Omental fat pad (tissue), 4 donors: ENCODE results near the gene PGS1. TPM values are rescaled to one million over a fixed set of nuclear protein-coding genes. Genes with fewer than 3 reads are reported as not detected.

Experiments
- ATAC-seq: fragments of 150-250 bp; one replicate; pipeline ENCODE4 v1.9.1; 2016; ENCODE audit warnings: mild to moderate bottlenecking, moderate library complexity; ENCODE audit not compliant: low FRiP score
- DNase-seq: peaks from one replicate; pipeline ENCODE4 v3.0.0-alpha.2; 2019; ENCODE audit warnings: low spot score
- CTCF ChIP-seq, 3 donors: fragments of 450-650 bp; IDR thresholded peaks; one replicate each; pipeline ENCODE4 v1.5.1; 2016 to 2017; ENCODE audit warnings: antibody characterized with exemption in 3 of 3, mild to moderate bottlenecking in 3 of 3, moderate library complexity in 2 of 3
- total RNA-seq, 4 donors: library from RNA; depleted of rRNA; stranded (reverse); fragments of >200 nt; gene quantifications; one replicate each; pipeline ENCODE4 v1.1.0, GENCODE V29; 2016

PGS1 gene
- total RNA-seq, 4 donors from 2014 or later: 25.8 to 97.2 (median 70.2) TPM

DNA sequence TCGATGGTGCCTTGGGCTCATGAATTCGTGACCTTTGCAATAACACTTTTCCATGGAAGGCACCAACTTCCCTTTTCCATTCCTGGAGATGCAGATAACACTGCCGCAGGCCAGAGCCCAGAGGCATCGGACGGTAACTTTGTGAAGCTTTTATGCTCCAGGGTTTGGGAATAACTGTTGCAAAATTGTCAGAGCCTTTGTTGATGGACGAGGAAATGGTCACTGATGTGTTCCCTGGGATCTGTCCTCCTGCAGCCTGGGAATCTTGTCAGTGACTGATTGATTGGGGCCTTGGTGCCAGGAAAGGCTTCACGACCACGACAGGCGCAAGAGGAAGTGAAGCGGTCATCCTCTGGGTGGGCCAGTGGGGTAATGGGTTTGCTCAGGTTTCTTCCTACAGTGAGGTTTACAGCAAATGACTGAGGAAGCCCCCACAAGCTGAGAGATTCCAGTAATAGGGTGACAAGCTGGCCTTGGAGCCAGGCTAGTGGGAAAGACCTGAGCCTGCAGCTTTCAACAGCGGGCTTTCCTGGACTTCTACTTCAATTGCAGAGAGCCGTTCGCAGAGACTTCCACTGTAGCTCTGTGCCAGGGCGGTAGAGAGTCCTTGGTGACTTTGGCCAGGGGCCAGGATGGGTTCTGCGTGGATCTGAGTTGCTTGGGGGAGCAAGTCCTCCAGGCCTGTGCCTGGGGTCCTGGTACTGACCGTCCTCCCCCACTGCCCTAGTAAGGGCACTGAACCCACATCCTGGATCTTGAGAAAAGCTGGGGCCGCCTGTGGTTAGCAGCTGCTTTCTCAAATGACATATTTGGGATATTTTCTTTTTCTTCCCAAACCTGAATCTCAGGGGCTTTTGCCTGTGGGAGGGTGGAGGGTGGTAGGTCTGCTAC is 37.6 kb downstream of the PGS1 start:
- DNase-seq: no peak
- no peak for TF ChIP-seq CTCF (IDR thresholded peaks at IDR 0.05)
- no peak for ATAC-seq

DNA sequence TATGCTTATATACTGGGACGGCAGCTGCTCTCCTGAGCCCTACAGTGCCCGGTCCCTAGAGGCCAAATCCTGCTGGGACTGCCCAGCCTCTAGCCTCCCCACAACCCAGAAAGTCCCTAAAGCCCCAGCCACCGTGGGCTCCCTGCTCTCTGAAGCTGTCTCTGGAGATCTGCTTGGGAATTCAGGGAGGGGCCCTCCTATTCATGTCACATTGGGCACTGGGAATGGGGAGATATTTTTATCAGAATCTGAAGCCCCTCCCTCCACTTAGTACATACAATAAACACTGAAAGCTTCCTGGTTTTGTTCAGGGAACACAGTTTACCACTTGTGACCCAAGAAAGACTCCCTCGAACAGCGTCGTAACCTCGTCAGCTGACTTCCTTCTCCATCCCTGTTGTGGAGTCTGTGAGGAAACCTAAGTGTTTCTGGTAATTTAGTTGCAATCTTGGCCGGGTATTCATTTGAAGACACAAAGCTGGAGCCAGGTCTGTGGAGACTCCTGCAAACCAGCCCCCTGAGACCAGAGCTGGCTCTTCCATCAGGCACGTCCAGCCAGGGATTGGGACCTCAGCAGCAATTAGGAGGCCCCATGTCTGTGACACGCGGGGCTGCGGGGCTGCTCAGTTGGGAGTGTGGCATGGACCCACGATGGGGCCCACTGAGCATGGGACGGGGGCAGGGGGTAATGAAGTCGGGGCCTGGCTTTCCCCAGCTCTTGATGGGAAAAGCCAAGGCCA is 38.5 kb downstream of the PGS1 start:
- TF ChIP-seq CTCF (IDR thresholded peaks at IDR 0.05): no peak
- DNase-seq (no peak), ATAC-seq (peak; percentile 27)

DNA sequence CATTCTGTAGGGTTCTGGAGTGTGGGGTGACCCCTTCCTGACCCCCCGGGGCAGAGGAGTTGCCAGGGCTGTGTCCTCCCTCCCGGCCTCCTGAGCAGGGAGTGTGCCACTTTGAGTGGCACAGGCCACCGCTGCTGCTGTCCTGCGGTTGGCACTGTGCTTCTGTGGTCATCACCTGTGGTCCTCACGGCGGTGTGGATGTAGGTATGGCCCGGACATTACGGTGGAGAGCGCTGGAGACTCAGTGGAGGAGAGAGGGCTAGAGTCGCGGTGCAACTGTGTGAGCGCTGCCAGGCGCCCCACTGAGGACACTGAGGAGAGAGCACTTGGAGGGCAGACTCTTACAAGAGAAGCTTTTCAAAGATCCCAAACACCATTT is 39.1 kb downstream of the PGS1 start:
- TF ChIP-seq CTCF (IDR thresholded peaks at IDR 0.05): no peak
- DNase-seq: no peak
- ATAC-seq: no peak

DNA sequence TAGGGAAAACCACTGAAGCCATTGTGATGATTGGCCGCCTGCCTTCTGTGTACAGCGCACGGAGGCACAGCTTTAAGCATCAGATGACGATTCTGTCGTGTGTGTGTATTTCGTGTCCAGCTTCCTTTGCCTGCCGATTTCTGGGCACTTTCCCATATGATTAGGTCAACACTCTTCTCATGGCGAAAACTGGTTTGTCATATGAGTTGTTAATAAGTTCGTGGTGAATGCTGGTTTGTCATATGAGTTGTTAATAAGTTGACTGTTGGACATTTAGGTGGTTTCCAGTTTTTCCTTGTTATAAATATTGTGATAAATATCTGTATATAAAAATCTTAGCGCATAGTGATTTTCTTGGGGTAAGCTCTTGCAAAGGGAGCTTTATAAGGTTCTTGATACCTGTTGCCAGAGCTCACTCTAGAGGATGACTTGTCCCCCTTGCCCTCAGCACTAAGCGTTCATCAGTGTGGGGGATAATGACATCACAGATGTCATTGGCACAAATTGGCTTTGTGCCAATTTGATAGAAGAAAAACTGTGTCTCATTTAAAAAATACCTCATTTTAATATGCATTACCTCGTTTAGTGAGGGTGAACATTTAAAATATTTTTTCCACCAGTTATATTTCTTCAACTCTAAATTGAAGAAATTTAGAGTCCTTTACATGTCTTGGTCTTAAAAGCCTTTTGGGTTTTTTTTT is 40.0 kb downstream of the PGS1 start:
- no peak for TF ChIP-seq CTCF (IDR thresholded peaks at IDR 0.05)
- DNase-seq (no peak), ATAC-seq (no peak)

- no peak for TF ChIP-seq CTCF (IDR thresholded peaks at IDR 0.05)
- DNase-seq (no peak), ATAC-seq (no peak)
Measured at GRCh38 chr17:78419970-78420815, 41.7 kb downstream of the PGS1 start.

GRCh38 chr17:78421084-78421533 is 42.7 kb downstream of the PGS1 start:
- DNase-seq (no peak), ATAC-seq (no peak)
- no peak for TF ChIP-seq CTCF (IDR thresholded peaks at IDR 0.05)
